SH-SY5Y (cell line): ENCODE measurements around the gene MCEE.

Experiments
- GATA2 ChIP-seq: IDR thresholded peaks from 2 replicates; pipeline ENCODE4 v1.6.1; 2011; ENCODE audit warnings: mild to moderate bottlenecking, low read depth, low read length
- GATA3 ChIP-seq: IDR thresholded peaks from 2 replicates; pipeline ENCODE4 v1.6.1; 2011; ENCODE audit warnings: low read depth, mild to moderate bottlenecking, low read length, moderate library complexity

The MCEE gene

DNA sequence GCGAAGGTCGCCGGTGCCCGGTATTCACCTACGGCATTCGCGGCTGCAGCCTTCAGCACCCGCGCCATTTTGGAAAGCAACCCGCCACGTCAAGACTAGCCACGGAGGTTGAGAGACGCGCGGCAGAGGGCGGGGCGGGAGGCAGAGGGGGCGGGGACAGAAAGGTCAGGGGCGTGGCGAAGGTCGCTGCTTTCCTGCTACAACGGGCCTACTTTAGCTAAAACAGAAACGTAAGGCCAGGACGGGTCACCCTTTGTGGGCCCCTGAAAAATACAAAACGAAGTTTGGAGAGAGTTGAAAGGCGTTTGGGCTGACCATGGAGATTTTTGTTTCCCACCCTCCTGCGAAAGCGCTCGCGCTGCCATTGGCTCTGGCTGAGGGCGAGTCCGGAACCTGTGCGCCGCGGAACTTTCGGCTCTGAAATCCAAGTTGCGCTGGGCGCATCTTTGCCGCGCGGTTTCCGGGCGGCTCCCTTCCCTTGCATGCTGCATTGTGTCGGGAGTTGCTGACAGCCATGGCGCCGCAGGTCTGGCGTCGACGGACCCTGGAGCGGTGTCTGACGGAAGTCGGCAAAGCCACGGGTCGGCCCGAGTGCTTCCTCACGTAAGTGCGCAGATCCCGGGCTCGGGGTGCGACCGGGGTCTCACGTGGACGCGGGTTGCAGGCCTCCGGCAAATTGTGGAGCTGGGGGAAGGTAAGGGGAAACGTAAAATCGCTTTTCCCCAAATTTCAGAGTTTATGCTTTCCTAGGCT is at the start of gene MCEE, which contains the start of gene MPHOSPH10:
MCEE (minus strand) TSS at position 78 of the 753 bp plus-strand sequence; CDS start at position 68, 10 bp downstream.
MPHOSPH10 (plus strand) TSS at position 483 of the 753 bp plus-strand sequence; CDS start at position 515, 32 bp downstream.
- TF ChIP-seq GATA3 (no peak), GATA2 (no peak)

DNA sequence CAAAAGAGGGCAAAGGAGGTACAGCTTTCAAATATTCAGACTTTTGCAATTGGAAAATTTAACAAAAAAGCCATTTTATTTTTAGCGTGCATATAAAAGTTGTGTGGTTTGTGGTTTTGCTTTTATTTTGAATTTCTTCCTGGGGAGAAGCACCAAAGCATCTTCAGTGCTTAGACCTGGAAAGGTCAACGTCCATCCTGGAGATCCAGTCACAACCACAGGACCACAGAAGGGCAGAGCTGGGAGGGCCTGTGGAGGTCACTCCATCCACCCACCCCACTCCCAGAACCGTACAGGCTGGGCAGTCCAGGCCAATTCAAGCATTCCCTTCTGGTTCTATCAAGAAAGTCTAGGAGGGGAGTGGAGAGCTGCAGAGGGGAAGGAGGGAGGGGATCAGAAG is 44.2 kb upstream of the MCEE start:
- TF ChIP-seq GATA3 (no peak), GATA2 (no peak)

DNA sequence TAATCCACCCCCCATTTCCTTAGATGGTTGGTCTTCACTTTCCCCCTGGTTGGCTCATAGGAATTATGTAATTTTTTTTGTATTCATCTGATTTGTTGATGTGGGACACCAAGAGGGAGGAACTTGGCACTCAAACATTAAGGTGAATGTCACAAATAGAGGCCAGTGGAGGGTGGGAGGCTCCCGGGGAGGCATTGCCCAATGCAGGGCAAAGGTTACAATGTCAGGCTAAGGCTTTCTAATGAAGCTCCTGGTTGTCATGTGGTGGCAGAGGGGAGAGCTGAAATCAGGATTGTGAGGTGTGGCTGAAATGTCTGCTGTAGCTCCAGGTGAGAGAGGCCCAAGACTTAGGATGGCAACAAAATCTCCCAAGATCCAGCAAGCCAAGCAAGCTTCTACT is 43.1 kb upstream of the MCEE start:
- TF ChIP-seq GATA2 (no peak), GATA3 (no peak)

DNA sequence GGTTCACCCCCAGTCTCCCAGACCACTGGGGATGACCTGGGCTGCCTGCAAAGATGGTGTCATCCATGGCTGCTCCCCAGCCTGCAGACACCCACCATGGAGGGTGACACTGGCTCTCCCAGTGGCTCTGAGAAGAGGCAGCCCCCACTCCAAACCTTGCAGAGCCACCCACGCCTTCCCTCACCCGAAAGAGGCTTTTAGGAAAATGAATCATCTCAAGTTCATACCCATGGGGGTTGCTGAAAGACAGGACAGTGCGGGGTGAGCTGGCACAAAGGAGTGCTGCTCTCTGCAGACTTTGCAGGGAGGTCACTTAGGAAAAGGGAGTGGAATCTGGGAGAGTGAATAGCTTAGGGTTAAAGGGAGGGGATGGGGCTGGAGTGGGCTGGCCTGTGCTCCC is 36.8 kb upstream of the MCEE start:
- TF ChIP-seq GATA3 = no peak
- TF ChIP-seq GATA2 = no peak

DNA sequence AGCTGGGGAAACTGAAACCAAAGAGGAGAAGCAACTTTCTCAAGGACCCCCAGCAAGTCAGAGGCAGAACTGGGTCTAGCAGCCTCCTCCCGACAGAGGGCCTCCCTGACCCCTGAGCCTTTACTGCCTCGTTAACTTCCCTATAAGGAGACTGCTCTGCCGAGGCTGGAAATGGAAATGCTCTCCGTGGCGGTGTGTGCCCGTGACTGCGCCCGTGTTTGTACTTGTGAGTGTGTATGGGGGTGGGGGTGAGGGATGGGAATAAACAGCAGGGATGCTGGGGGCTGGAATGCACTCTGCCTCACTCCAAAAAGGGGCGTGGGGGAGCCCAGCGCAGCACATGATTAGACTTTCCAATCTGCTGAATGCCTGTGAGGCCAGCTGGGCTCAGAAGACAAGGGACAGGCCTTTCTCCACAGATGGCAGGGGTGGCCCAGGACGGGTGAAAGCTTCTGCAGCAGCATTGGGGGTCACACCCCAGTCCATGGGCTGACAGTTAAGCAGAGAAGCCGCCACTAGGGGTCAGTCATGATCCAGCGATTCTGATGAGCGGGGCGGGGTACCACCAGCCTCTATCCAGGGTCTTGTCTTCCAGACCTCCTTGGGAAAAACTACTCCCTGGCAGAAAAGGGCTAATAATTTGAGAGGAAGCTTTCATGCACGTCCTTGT is 27.2 kb upstream of the MCEE start:
- TF ChIP-seq GATA3 = no peak
- no peak for TF ChIP-seq GATA2

DNA sequence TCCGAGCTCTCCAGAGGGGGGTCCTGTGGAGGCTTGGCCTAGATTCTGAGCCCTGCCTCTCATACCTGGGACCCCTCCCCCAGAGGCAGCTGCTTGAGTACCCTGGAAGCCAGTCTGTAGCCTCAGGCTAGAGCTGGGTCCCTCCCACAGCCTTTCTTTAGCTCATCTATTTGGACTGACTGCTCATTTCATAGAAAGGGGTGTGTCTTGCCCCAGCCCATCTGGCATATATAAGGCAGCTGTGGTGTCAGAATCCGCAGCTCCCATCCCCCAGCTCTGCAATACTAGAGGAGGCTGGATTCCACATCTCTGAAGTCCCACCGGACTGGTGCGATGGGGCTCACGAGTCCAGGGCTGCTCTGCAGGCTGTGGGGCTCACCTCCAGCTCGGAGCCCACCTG is 26.5 kb upstream of the MCEE start:
- TF ChIP-seq GATA2 (no peak), GATA3 (no peak)

DNA sequence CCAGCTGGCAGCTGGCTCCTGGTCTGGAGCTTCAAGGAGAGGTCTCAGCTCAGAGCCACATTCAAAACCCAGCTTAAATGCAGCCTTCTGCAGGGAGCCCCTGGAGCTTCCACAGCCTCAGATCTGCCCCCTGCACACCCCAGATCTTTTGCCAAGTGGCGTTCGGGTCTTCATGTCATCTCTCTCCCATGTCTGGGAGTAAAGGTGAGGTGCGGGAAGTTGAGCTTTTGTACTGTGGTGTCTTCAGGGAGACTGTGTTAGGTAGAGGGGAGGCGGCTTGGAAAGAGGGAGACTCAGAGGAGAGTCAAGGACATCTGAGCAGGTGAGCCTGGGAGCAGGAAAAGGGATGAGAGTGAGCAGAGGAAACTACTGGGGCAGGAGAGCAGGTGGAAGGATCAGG is 25.8 kb upstream of the MCEE start:
- TF ChIP-seq GATA3 = no peak
- TF ChIP-seq GATA2 = no peak

DNA sequence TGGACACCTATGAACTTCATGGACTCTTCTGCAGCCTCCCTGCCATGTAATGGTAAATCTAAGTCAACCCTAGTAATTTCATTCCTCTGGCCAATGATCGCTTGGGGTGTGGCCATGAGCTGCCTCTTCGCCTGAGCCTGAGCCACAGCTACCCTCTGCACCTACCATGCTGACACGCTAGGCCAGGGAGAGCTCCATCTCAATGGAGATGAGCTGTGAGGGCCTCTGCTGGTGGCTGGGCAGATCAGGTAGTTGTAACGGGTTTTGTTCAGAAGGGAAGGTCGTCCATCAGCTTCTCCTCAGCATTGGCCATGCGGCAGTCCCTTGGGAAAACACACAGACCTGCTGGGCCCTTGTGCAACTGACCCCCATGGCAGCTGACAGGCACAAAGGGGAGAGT is 24.8 kb upstream of the MCEE start:
- TF ChIP-seq GATA2 = no peak
- no peak for TF ChIP-seq GATA3

DNA sequence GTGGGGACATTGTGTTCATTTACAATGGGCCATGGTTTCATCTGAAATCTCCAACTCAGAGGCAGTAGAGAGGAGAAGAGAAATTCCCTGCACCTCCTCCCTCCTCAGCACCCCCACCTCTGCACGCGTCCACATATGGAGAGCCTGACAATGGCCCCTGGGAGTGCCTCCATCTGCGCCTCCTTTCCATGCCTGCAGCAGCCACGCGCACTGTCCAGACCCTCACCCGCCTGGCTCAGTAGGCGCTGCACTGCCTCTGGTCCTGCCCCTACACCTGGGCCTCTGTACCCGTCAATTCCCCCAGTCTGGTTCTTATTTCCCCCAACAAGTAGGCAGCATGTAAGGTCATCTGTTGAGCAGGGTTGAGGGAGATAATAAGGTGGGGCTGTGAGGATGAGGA is 24.2 kb upstream of the MCEE start:
- TF ChIP-seq GATA3 (no peak), GATA2 (no peak)

DNA sequence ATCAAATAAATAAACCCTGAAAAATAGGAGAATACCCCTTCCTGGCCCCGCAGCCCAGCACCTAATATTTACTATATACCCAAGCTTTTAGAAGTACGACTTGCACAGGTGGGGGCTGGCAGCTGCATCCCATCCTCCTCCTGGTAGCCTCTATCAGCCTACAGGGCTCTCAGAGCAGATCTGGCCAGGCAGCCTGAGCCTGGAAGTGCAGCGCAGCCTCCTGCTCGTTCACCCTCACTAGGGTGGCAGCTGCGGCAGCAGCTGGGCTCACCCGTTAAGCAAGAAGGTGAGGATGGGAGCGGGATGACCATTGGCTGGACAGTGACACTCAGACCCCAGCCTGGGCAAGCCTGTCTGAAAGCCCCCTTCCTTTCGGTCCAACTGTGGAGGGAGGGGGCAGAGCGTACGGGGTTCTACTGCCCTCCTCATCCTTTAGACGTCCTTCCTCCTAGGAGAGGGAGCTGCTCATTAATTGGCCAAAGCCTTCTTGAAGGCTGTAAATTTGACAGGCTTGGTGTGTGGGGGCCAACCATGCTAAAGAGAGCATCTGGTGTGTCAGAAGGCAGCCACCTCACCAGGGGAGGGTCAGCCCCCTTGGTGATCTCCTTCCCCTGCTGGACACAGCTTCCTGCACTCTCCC is 23.7 kb upstream of the MCEE start:
- no peak for TF ChIP-seq GATA2
- no peak for TF ChIP-seq GATA3

DNA sequence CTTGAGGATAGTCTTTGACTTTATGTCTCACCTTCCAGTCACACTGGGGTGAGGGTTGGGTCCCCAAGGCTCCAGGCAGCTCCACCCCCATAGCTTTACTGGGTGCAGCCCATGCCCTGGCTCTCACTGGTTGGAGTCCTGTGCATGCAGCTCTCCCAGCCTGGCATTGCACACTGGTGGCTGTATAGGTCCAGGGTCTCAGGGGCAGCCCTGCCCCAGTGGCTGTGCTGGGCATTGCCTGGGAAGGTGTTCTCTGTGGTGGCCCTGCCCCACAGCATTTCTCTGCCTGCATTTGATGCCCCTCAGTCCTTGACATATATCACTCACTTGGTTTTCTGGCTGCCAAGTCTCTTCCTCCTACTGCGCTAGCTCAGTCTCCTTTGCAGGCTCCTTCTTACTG is 21.6 kb upstream of the MCEE start:
- TF ChIP-seq GATA3 (no peak), GATA2 (no peak)

DNA sequence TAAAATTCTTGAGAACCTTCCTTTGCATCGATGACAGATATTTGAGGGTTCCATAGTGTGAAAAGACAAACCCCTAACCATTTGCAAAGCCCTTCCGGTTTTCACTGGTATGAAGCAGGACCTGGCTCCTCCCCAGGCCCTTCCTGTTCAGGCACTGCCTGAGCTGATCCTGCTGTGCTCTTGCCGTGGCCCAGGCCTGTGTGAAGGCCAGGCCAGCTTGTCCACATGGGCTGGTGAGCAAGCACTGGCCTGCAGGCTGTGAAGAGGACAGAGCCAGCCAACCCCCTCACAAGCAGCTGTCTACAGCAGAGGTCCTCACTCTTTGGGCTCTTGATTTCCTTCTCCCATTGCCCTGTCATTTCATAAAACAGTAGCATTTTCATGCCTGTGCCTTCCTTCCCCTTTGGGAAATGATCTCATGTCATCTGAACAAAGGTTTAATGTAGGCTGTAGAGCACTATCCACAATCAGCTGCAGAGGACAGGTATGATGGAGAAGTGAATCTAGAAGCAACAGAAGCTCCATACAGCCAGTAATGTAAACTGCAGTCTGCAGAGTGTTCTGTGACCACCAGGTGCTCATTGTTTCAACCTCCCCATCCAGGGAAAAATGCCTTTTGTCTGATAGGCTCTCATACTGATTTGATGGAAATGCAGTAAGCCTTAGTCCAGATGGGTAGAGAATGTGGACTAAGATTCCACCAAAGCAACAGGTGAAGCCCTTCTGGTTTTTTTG is 20.2 kb upstream of the MCEE start:
- TF ChIP-seq GATA2 = no peak
- TF ChIP-seq GATA3 = no peak

DNA sequence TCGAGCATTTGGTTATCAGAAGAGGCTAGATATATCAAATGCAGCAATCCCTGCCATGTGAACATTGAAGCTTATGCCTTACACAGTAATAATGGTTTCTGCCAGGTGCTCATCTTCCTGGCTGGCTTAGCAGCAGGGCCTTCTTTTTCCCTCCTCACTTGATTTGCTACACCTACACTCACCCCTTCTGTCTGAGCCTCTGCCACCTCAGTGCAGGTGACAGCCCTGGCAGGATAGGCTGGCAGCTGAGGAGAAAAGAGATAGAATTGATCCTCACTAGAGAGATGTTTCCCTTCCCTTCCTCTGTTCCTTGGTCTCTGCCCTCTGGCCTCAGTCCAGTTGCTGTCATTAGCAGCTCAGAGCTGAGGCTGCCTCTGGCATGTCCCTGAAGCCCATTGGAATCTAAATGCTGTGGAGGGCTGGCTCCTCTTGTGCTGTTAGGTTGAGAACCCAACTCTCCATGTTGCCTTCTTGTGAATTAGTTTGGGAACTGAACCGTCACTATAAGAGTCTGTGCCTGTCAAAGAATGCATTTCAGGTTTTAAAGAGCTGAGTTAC is 18.6 kb upstream of the MCEE start:
- TF ChIP-seq GATA2 (no peak), GATA3 (no peak)

DNA sequence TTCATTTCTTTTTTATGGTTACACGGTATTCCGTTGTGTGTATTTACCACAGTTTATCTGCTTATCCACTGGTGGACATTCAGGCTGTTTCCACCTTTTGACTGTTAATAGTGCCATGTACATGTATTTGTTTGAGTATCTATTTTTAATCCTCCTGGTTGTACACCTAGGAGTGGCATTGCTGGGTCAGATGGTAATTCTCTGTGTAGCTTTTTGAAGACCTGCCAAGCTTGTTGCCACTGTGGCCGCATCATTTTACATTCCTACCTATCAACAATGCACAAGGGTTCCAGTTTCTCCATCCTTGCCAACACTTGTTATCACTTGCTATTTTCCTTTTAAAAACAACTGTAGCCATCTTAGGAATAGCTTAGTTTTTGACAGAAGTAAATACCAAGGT is 13.8 kb upstream of the MCEE start:
- TF ChIP-seq GATA3 (no peak), GATA2 (no peak)

DNA sequence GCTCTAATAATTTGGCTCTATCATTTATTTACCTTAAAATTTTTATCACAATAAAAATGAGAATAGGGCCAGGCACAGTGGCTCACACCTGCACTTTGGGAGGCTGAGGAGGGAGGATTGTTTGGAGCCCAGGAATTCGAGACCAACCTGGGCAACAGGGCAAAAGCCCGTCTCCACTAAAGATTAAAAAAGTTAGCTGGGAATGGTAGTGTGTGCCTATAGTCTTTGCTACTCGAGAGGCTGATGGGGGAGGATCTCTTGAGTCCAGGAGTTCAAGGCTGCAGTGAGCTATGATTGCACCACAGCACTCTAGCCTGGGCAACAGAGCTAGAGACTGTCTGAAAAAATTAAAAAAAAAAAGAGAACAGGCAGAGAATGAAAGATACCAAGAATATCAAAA is 6.1 kb upstream of the MCEE start:
- TF ChIP-seq GATA3 = no peak
- TF ChIP-seq GATA2 = no peak
